Peyer's patch (tissue), 4 donors: Measurements from ENCODE around the gene SLC28A1.

Source experiments
- POLR2A ChIP-seq, 2 donors: fragments of 450-650 bp; IDR thresholded peaks; one replicate each; pipeline ENCODE4 v1.5.1; 2017; ENCODE audit warnings: antibody characterized with exemption in 2 of 2, mild to moderate bottlenecking in 2 of 2, moderate library complexity in 2 of 2
- TF ChIP-seq, protein P1 (sequence below), 6 experiments: fragments of 450-650 bp in 4 of 6; fragments of 200-600 bp in 2 of 6; sonication (generic) in 1 of 6; IDR thresholded peaks; one replicate each; pipeline ENCODE4 v1.5.1; 2017 to 2019; ENCODE audit warnings: antibody characterized with exemption in 6 of 6, mild to moderate bottlenecking in 3 of 6, moderate library complexity in 1 of 6

GRCh38 chr15:84940399-84940798 is 55.9 kb downstream of the SLC28A1 start:
- TF ChIP-seq, protein P1, sequence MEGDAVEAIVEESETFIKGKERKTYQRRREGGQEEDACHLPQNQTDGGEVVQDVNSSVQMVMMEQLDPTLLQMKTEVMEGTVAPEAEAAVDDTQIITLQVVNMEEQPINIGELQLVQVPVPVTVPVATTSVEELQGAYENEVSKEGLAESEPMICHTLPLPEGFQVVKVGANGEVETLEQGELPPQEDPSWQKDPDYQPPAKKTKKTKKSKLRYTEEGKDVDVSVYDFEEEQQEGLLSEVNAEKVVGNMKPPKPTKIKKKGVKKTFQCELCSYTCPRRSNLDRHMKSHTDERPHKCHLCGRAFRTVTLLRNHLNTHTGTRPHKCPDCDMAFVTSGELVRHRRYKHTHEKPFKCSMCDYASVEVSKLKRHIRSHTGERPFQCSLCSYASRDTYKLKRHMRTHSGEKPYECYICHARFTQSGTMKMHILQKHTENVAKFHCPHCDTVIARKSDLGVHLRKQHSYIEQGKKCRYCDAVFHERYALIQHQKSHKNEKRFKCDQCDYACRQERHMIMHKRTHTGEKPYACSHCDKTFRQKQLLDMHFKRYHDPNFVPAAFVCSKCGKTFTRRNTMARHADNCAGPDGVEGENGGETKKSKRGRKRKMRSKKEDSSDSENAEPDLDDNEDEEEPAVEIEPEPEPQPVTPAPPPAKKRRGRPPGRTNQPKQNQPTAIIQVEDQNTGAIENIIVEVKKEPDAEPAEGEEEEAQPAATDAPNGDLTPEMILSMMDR (IDR thresholded peaks at IDR 0.05) = no peak
- TF ChIP-seq POLR2A (IDR thresholded peaks at IDR 0.05) = no peak
